CD4-positive, CD25-positive, alpha-beta regulatory T cell (primary cell): Measurements from ENCODE around the gene ADTRP. TPM values are rescaled to one million over a fixed set of nuclear protein-coding genes. Genes with fewer than 3 reads are reported as not detected.
"Not testable (repeated sequence)": the region's sequence is repeated elsewhere in the genome, so short reads cannot be mapped to it uniquely, and the experiment has no call there.

Experiments
- ATAC-seq, 2 donors: fragments of 150-1000 bp; cut with Tn5 transposase; one replicate each; pipeline ENCODE4 v1.10.0; 2021; ENCODE audit warnings: low read depth in 2 of 2, moderate number of reproducible peaks in 2 of 2, moderate library complexity in 1 of 2
- DNase-seq, 3 donors: peaks; one replicate each; pipeline versions ENCODE4 v3.0.0 to v3.0.0-alpha.2; 2012 to 2022; ENCODE audit warnings: mixed read lengths in 1 of 3
- H3K27ac ChIP-seq: one replicate; pipeline ENCODE4 v1.7.0; 2013; ENCODE audit warnings: mild to moderate bottlenecking, low read length; ENCODE audit not compliant: insufficient read depth, poor library complexity, severe bottlenecking
- H3K27me3 ChIP-seq: one replicate; pipeline ENCODE4 v1.7.0; 2013; ENCODE audit warnings: low read length; ENCODE audit not compliant: control insufficient read depth, insufficient read depth
- H3K36me3 ChIP-seq: one replicate; pipeline ENCODE4 v1.7.0; 2013; ENCODE audit warnings: mild to moderate bottlenecking, low read length, moderate library complexity; ENCODE audit not compliant: control insufficient read depth, insufficient read depth
- H3K4me1 ChIP-seq: 2 replicates; pipeline ENCODE4 v1.7.0; 2013; ENCODE audit warnings: mild to moderate bottlenecking, low read length; ENCODE audit not compliant: insufficient read depth, control insufficient read depth, poor library complexity, severe bottlenecking
- H3K4me3 ChIP-seq: one replicate; pipeline ENCODE4 v1.7.0; 2013; ENCODE audit warnings: low read depth, mild to moderate bottlenecking, low read length, moderate library complexity
- H3K9me3 ChIP-seq, 2 experiments: 1 replicate in 1 of 2; 2 replicates in 1 of 2; pipeline ENCODE4 v1.7.0; 2013; ENCODE audit warnings: low read length in 2 of 2, mild to moderate bottlenecking in 1 of 2, moderate library complexity in 1 of 2; ENCODE audit not compliant: control insufficient read depth in 2 of 2
- H3K27ac Mint-ChIP-seq, 3 donors: one replicate each; pipeline ENCODE4 v1.8.0; 2020 to 2022; ENCODE audit warnings: mild to moderate bottlenecking in 3 of 3, mixed read lengths in 3 of 3, moderate library complexity in 2 of 3
- H3K27me3 Mint-ChIP-seq: one replicate; pipeline ENCODE4 v1.8.0; 2022; ENCODE audit warnings: mild to moderate bottlenecking, mixed read lengths
- H3K36me3 Mint-ChIP-seq: one replicate; pipeline ENCODE4 v1.8.0; 2020; ENCODE audit warnings: mixed read lengths
- H3K4me1 Mint-ChIP-seq, 4 donors: one replicate each; pipeline ENCODE4 v1.8.0; 2020 to 2022; ENCODE audit warnings: mixed read lengths in 4 of 4, mild to moderate bottlenecking in 1 of 4
- H3K4me3 Mint-ChIP-seq, 4 donors: one replicate each; pipeline ENCODE4 v1.8.0; 2020 to 2022; ENCODE audit warnings: mild to moderate bottlenecking in 4 of 4, mixed read lengths in 4 of 4, moderate library complexity in 3 of 4
- H3K9me3 Mint-ChIP-seq, 7 donors: one replicate each; pipeline ENCODE4 v1.8.0; 2020 to 2022; ENCODE audit warnings: mixed read lengths in 7 of 7, mild to moderate bottlenecking in 3 of 7, moderate library complexity in 2 of 7
- polyA plus RNA-seq, 4 donors: library from polyadenylated mRNA; unstranded; fragments of 300-500 nt; fragmentation: Illumina TruSeq; gene quantifications; one replicate each; pipeline ENCODE4 v1.2.3, GENCODE V29; 2021
- total RNA-seq: library from RNA; stranded (reverse); gene quantifications from one replicate; pipeline ENCODE4 v1.2.3, GENCODE V29; 2022

The ADTRP gene
- total and polyA plus RNA-seq, 5 donors from 2014 or later, result 27.3 to 41.7 (median 40.9) TPM

DNA sequence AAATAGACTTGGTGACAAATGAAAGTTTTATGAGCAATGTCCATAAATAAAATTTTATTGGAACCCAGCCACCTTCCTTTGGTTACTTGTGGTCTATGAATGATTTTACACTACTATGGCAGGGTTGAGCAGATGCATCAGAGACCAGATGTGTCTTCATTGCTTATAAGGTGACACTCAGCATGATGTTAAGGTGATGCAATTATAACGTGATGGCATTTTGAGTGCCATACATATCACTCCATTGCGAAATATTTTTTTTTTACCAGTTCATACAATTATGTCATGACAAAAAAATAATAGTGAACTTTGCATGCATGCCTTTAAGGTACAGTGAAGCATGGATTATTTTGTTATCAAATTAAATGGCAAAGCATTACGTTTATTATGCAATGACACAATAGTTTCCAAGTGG lies 96.0 kb downstream of the ADTRP start:
- Mint-ChIP-seq H3K36me3 (no peaks in the 10 kb centered on the region), H3K9me3 (peaks cover 2 to 15% (median 6%) of the 10 kb centered on the region in 7 donors), H3K4me3 (no peak overlapping the region), H3K27me3 (peaks cover 16% of the 10 kb centered on the region), H3K27ac (no peak overlapping the region), H3K4me1 (no peaks in the 10 kb centered on the region)
- no peak overlapping the region for H3K4me3 ChIP-seq
- H3K4me1 ChIP-seq, result no peaks in the 10 kb centered on the region
- H3K27me3 ChIP-seq, result peaks cover 6% of the 10 kb centered on the region
- no peaks in the 10 kb centered on the region for H3K36me3 ChIP-seq
- no peak overlapping the region for H3K27ac ChIP-seq
- DNase-seq (no peak), ATAC-seq (no peak)
- H3K9me3 ChIP-seq, result peaks cover 5 to 9% of the 10 kb centered on the region in 2 experiments

DNA sequence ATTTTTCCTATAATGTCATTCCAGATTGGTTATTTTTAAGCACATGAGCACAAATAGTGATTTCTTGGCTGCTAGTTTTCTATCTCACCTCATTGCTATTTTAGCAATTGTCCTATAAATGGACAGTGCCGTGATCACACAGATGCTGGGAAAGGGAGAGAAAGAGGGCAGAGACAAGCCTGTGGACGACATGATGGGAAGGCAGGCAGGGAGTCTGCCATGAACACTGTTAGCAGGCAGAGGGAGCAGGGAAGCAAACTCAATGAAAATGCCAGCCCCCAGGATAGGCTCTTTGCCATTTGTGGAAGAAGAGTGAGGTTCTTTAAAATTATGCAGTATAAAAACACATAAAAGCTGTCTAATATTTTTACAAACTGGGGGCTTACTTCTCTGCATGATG lies 96.8 kb downstream of the ADTRP start:
- peaks cover 20% of the 10 kb centered on the region for H3K27me3 Mint-ChIP-seq
- Histone ChIP-seq H3K9me3 (peaks cover 5 to 9% of the 10 kb centered on the region in 2 experiments), H3K4me1 (no peaks in the 10 kb centered on the region), H3K4me3 (no peak overlapping the region), H3K36me3 (no peaks in the 10 kb centered on the region), H3K27ac (no peak overlapping the region), H3K27me3 (peaks cover 6% of the 10 kb centered on the region)
- H3K4me3 Mint-ChIP-seq, result no peak overlapping the region
- DNase-seq, result no peak
- peaks cover 2 to 15% (median 7%) of the 10 kb centered on the region in 7 donors for H3K9me3 Mint-ChIP-seq
- no peak for ATAC-seq
- no peaks in the 10 kb centered on the region for H3K36me3 Mint-ChIP-seq
- H3K4me1 Mint-ChIP-seq, result no peaks in the 10 kb centered on the region
- H3K27ac Mint-ChIP-seq, result no peak overlapping the region

DNA sequence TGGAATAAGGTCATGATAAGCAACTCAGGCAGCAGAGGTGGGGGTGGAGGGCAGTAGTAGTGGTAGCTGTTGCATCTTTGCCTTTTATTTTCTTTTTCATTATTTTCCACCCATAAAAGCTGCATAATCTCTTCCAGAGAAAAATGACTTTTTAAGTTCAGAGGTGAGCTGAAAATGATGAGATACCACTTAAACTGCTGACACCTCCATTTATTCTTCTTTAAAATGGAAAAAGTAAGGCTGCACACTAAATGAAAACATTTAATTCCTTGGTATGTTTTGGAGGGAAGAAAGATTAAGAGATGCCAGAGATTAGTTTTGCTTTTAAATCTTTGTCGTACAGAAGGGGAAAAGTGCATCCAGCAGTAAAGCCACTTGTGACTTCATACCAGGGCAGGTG lies 97.2 kb downstream of the ADTRP start:
- no peaks in the 10 kb centered on the region for H3K36me3 ChIP-seq
- DNase-seq (no peak), ATAC-seq (no peak)
- Mint-ChIP-seq H3K9me3 (peaks cover 2 to 15% (median 7%) of the 10 kb centered on the region in 7 donors), H3K4me3 (peak overlapping the region in 1 of 4 donors; percentile 8), H3K36me3 (no peaks in the 10 kb centered on the region), H3K27me3 (peaks cover 17% of the 10 kb centered on the region), H3K4me1 (no peaks in the 10 kb centered on the region), H3K27ac (no peak overlapping the region)
- H3K27ac ChIP-seq, result no peak overlapping the region
- H3K9me3 ChIP-seq, result peaks cover 5 to 9% of the 10 kb centered on the region in 2 experiments
- peaks cover 6% of the 10 kb centered on the region for H3K27me3 ChIP-seq
- H3K4me1 ChIP-seq, result no peaks in the 10 kb centered on the region
- H3K4me3 ChIP-seq, result no peak overlapping the region

DNA sequence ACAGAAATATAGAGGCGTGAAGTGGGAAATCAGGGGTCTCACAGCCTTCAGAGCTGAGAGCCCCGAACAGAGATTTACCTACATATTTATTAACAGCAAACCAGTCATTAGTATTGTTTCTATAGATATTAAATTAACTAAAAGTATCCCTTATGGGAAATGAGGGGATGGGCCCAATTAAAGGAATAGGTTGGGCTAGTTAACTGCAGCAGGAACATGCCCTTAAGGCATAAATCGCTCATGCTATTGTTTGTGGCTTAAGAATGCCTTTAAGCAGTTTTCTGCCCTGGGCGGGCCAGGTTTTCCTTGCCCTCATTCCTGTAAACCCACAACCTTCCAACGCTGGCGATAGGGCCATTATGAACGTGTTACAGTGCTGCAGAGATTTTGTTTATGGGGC lies 98.1 kb downstream of the ADTRP start:
- not testable (repeated sequence) for H3K4me1 ChIP-seq, H3K27ac Mint-ChIP-seq, ATAC-seq, DNase-seq, H3K4me1 Mint-ChIP-seq, H3K4me3 ChIP-seq, H3K36me3 Mint-ChIP-seq, H3K27ac ChIP-seq, H3K36me3 ChIP-seq, H3K9me3 ChIP-seq, H3K4me3 Mint-ChIP-seq, H3K27me3 ChIP-seq
- H3K9me3 Mint-ChIP-seq, result peaks cover 2 to 15% (median 7%) of the 10 kb centered on the region in 7 donors
- peaks cover 19% of the 10 kb centered on the region for H3K27me3 Mint-ChIP-seq

DNA sequence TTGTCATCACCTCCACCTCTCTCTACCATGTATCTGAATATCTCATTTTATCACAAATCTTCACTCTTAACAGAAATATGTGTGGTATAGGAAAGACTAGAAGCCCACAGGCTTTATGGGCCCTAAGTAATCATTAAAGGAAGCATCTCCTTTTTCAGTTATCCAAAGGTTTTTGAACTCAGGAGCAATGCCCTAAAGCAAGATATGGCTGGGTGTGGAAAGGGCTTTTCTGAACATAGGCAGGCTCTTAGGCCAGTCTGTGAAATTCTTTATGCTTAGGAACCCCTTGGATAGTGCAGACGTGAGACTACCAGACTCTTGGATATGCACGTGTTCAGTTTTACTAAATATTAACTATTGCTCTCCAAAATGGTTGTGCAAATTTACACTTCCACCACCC lies 99.5 kb downstream of the ADTRP start:
- H3K27me3 Mint-ChIP-seq, result peaks cover 21% of the 10 kb centered on the region
- ATAC-seq (no peak), DNase-seq (no peak)
- Histone ChIP-seq H3K36me3 (no peaks in the 10 kb centered on the region), H3K9me3 (peaks cover 5 to 9% of the 10 kb centered on the region in 2 experiments), H3K27me3 (peaks cover 5% of the 10 kb centered on the region), H3K27ac (no peak overlapping the region), H3K4me3 (no peak overlapping the region), H3K4me1 (no peaks in the 10 kb centered on the region)
- no peak overlapping the region for H3K4me3 Mint-ChIP-seq
- H3K27ac Mint-ChIP-seq, result no peak overlapping the region
- no peaks in the 10 kb centered on the region for H3K36me3 Mint-ChIP-seq
- H3K9me3 Mint-ChIP-seq, result peaks cover 2 to 15% (median 9%) of the 10 kb centered on the region in 7 donors
- no peaks in the 10 kb centered on the region for H3K4me1 Mint-ChIP-seq

DNA sequence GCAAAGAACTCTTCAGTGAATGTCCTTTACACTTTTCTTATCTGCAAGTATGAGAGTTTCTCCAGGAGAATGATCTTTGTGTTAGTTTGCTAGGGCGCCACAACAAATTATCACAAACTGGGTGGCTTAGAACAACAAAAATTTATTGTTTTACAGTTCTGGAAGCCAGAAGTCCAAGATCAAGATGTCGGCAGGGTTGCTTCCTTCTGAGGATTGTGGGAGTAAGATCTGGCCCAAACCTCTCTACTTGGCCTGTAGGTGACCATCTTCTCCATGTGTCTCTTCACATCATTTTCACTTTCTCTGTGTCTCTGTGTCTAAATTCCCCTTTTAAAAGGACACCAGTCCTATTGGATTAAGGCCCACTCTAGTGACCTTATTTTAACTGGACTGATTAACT lies 103.0 kb downstream of the ADTRP start:
- Histone ChIP-seq H3K27ac (no peak overlapping the region), H3K4me1 (no peaks in the 10 kb centered on the region), H3K9me3 (peaks cover 5% of the 10 kb centered on the region in 2 experiments), H3K36me3 (no peaks in the 10 kb centered on the region), H3K4me3 (no peak overlapping the region), H3K27me3 (peaks cover 10% of the 10 kb centered on the region)
- H3K36me3 Mint-ChIP-seq, result no peaks in the 10 kb centered on the region
- DNase-seq (no peak), ATAC-seq (no peak)
- no peak overlapping the region for H3K4me3 Mint-ChIP-seq
- H3K4me1 Mint-ChIP-seq, result no peaks in the 10 kb centered on the region
- H3K9me3 Mint-ChIP-seq, result peaks cover 0 to 10% (median 4%) of the 10 kb centered on the region in 7 donors
- H3K27ac Mint-ChIP-seq, result no peak overlapping the region
- H3K27me3 Mint-ChIP-seq, result peaks cover 27% of the 10 kb centered on the region

DNA sequence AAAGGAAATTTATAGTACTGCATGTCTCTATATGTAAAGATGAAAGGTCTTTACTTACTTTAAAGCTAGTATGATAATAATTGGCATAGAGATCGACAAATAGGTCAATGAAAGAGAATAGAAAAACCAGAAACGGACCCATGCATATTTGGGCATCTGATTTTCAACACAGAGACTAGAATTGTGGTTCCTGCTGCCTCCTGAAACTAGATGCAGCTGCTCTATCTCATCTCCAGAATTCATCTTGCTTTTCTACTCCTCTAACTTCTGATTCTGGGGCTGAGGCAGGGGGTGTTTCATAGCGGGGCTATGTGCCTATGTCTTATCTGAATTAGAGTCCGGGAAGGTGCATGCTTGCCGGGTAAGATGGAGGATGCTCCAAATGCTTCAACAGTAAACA lies 105.9 kb downstream of the ADTRP start:
- H3K27me3 ChIP-seq, result peaks cover 12% of the 10 kb centered on the region
- Mint-ChIP-seq H3K4me3 (no peak overlapping the region), H3K9me3 (peaks cover 0 to 3% (median 0%) of the 10 kb centered on the region in 7 donors), H3K4me1 (no peaks in the 10 kb centered on the region), H3K36me3 (no peaks in the 10 kb centered on the region), H3K27ac (peak overlapping the region in 1 of 3 donors; percentile 60), H3K27me3 (peaks cover 41% of the 10 kb centered on the region)
- H3K4me3 ChIP-seq, result no peak overlapping the region
- no peaks in the 10 kb centered on the region for H3K9me3 ChIP-seq
- DNase-seq, result no peak
- H3K27ac ChIP-seq, result no peak overlapping the region
- H3K36me3 ChIP-seq, result no peaks in the 10 kb centered on the region
- no peak for ATAC-seq
- H3K4me1 ChIP-seq, result no peaks in the 10 kb centered on the region

DNA sequence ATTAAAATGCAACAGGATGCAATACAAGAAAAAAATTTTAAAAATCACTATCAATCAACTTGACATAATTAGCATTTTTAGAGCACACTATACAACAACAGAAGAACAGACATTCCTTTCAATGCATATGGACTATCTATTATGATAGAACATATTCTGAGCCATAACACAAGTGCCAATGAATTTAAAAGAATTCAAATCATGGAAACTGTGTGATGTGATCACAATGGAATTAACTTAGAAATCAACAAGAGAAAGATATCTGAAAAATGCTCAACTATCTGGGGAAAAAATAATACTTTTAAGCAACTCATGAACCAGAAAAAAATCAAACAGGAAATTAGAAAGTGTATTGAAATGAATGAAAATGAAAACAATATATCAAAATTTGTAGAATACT lies 106.3 kb downstream of the ADTRP start:
- ATAC-seq (no peak), DNase-seq (no peak)
- Histone ChIP-seq H3K27me3 (peaks cover 12% of the 10 kb centered on the region), H3K36me3 (no peaks in the 10 kb centered on the region), H3K4me3 (no peak overlapping the region), H3K4me1 (no peaks in the 10 kb centered on the region), H3K27ac (no peak overlapping the region), H3K9me3 (no peaks in the 10 kb centered on the region)
- Mint-ChIP-seq H3K4me1 (no peaks in the 10 kb centered on the region), H3K4me3 (no peak overlapping the region), H3K36me3 (no peaks in the 10 kb centered on the region), H3K9me3 (peaks cover 0 to 3% (median 0%) of the 10 kb centered on the region in 7 donors), H3K27me3 (peaks cover 42% of the 10 kb centered on the region), H3K27ac (no peak overlapping the region)
